Liver (tissue), 9 donors: ENCODE results near the gene EMC6. TPM values are rescaled to one million over a fixed set of nuclear protein-coding genes. Genes with fewer than 3 reads are reported as not detected.

Source experiments
- DNase-seq: peaks from one replicate; pipeline ENCODE4 v3.0.0-alpha.2; 2017; ENCODE audit warnings: low spot score
- H3K27ac ChIP-seq, 2 donors: one replicate each; pipeline ENCODE4 v1.7.0; 2013; ENCODE audit warnings: inconsistent platforms in 2 of 2, low read length in 2 of 2, control low read depth in 1 of 2, low read depth in 1 of 2, mild to moderate bottlenecking in 1 of 2
- H3K27me3 ChIP-seq, 4 donors: one replicate each; pipeline versions ENCODE4 v1.6.1 to v1.7.0; 2013; ENCODE audit warnings: low read length in 3 of 4, inconsistent platforms in 1 of 4, mild to moderate bottlenecking in 1 of 4, moderate library complexity in 1 of 4; ENCODE audit not compliant: control insufficient read depth in 4 of 4, insufficient read depth in 4 of 4
- H3K36me3 ChIP-seq, 4 donors: one replicate each; pipeline versions ENCODE4 v1.6.1 to v1.7.0; 2013; ENCODE audit warnings: low read length in 3 of 4, mild to moderate bottlenecking in 3 of 4, low read depth in 1 of 4, moderate library complexity in 1 of 4; ENCODE audit not compliant: control insufficient read depth in 4 of 4, insufficient read depth in 3 of 4
- H3K4me1 ChIP-seq, 4 donors: one replicate each; pipeline versions ENCODE4 v1.6.1 to v1.7.0; 2013; ENCODE audit warnings: low read length in 3 of 4, mild to moderate bottlenecking in 3 of 4, moderate library complexity in 1 of 4; ENCODE audit not compliant: control insufficient read depth in 4 of 4, insufficient read depth in 4 of 4
- H3K4me3 ChIP-seq, 3 donors: one replicate each; pipeline versions ENCODE4 v1.6.1 to v1.7.0; 2013; ENCODE audit warnings: low read length in 3 of 3, control low read depth in 1 of 3, low read depth in 1 of 3, mild to moderate bottlenecking in 1 of 3
- H3K9ac ChIP-seq, 2 donors: one replicate each; pipeline ENCODE4 v1.7.0; 2013; ENCODE audit warnings: low read length in 2 of 2, mild to moderate bottlenecking in 2 of 2, moderate library complexity in 2 of 2, control low read depth in 1 of 2, low read depth in 1 of 2
- H3K9me3 ChIP-seq, 4 donors: one replicate each; pipeline versions ENCODE4 v1.6.1 to v1.7.0; 2013; ENCODE audit warnings: low read length in 3 of 4; ENCODE audit not compliant: control insufficient read depth in 4 of 4
- EGR1 ChIP-seq, 2 donors: IDR thresholded peaks; 2 replicates each; pipeline ENCODE4 v1.6.1; 2016 to 2018; ENCODE audit warnings: antibody characterized with exemption in 2 of 2, low read depth in 2 of 2
- FOXA1 ChIP-seq: IDR thresholded peaks from 2 replicates; pipeline ENCODE4 v1.6.1; 2016; ENCODE audit warnings: antibody characterized with exemption
- GABPA ChIP-seq, 2 donors: IDR thresholded peaks in 1 of 2; conservative IDR thresholded peaks in 1 of 2; 2 replicates each; pipeline ENCODE4 v1.6.1; 2016; ENCODE audit warnings: antibody characterized with exemption in 2 of 2, mild to moderate bottlenecking in 1 of 2, moderate library complexity in 1 of 2
- HNF4A ChIP-seq, 2 donors: conservative IDR thresholded peaks; 2 replicates each; pipeline ENCODE4 v1.6.1; 2016; ENCODE audit warnings: antibody characterized with exemption in 2 of 2, mild to moderate bottlenecking in 2 of 2
- HNF4G ChIP-seq: IDR thresholded peaks from 2 replicates; pipeline ENCODE4 v1.6.1; 2016; ENCODE audit warnings: antibody characterized with exemption
- JUND ChIP-seq, 2 donors: IDR thresholded peaks; 2 replicates each; pipeline ENCODE4 v1.6.1; 2016; ENCODE audit warnings: antibody characterized with exemption in 2 of 2
- NR2F2 ChIP-seq: IDR thresholded peaks from 2 replicates; pipeline ENCODE4 v1.6.1; 2016; ENCODE audit warnings: antibody characterized with exemption
- RAD21 ChIP-seq, 2 donors: IDR thresholded peaks; 2 replicates each; pipeline ENCODE4 v1.6.1; 2016; ENCODE audit warnings: antibody characterized with exemption in 2 of 2, mild to moderate bottlenecking in 2 of 2
- RXRA ChIP-seq, 2 donors: IDR thresholded peaks; 2 replicates each; pipeline ENCODE4 v1.6.1; 2017 to 2018; ENCODE audit warnings: antibody characterized with exemption in 2 of 2, mild to moderate bottlenecking in 1 of 2
- SP1 ChIP-seq: IDR thresholded peaks from 2 replicates; pipeline ENCODE4 v1.6.1; 2018; ENCODE audit warnings: antibody characterized with exemption, mild to moderate bottlenecking
- TAF1 ChIP-seq: conservative IDR thresholded peaks from 2 replicates; pipeline ENCODE4 v1.6.1; 2016; ENCODE audit warnings: antibody characterized with exemption, mild to moderate bottlenecking
- YY1 ChIP-seq: IDR thresholded peaks from 2 replicates; pipeline ENCODE4 v1.6.1; 2016; ENCODE audit warnings: antibody characterized with exemption, mild to moderate bottlenecking
- WGBS: extraction: QIAGEN DNeasy Blood & Tissue Kit; methylation state at CpG from one replicate; pipeline ENCODE4 v1.1.7; 2013; 5-methylcytosine and 5-hydroxymethylcytosine counted together
- polyA plus RNA-seq, 2 donors: library from polyadenylated mRNA; stranded (reverse) in 1 of 2; unstranded in 1 of 2; fragments of 200-250 nt in 1 of 2; fragments of >200 nt in 1 of 2; fragmentation: Nextera tagmentation in 1 of 2; extraction: Ambion mirVana in 1 of 2; gene quantifications; one replicate each; pipeline versions ENCODE4 v1.2.1 to v1.2.3, GENCODE V29; 2013 to 2015
- total RNA-seq, 2 donors: library from RNA; depleted of rRNA; stranded (reverse); fragments of >200 nt; gene quantifications; one replicate each; pipeline ENCODE4 v1.2.3, GENCODE V29; 2014
- TF ChIP-seq, protein P1 (sequence below): IDR thresholded peaks from 2 replicates; pipeline ENCODE4 v1.6.1; 2016; ENCODE audit warnings: antibody characterized with exemption
- TF ChIP-seq, protein P2 (sequence below): IDR thresholded peaks from 2 replicates; pipeline ENCODE4 v1.6.1; 2016; ENCODE audit warnings: antibody characterized with exemption, mild to moderate bottlenecking
- TF ChIP-seq, protein P3 (sequence below): IDR thresholded peaks from 2 replicates; pipeline ENCODE4 v1.6.1; 2016; ENCODE audit warnings: antibody characterized with exemption
- TF ChIP-seq, protein P4 (sequence below): IDR thresholded peaks from 2 replicates; pipeline ENCODE4 v1.6.1; 2016; ENCODE audit warnings: antibody characterized with exemption
- donor health status: healthy.
- donor health status: healthy.
- donor health status: healthy.
- donor health status: healthy.
- donor health status: healthy.

The EMC6 gene
- total and polyA plus RNA-seq, 4 donors, result 12.3 to 107 (median 47.6) TPM

DNA sequence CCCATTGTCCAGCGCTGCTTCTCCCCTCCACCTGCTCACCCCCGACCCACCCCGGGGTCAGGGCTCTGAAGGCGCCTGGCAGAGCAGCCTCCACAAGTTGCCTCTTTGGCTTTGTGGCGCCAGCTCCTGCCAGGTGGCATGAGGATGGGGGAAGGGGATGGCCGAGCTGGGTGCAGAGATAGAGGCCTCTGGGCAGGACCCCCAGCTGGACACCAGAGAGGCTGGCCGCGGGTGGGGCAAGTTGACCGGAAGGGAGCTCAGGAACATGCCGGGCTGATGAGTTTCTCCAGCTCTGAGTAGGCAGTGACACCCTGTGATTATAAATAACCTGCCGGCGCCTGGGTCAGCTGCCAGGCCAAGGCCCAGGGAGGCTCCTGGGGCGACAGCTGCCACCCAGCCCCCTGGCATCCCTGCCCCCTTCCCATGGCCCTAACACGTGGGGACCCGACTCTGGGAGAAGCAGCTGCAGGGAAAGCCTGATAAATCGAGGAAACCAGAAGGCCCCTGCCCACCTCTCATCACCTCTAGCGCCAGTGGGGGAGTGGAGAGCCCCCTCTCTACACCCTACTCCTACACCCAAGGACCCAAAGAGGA, 26.6 kb downstream of the EMC6 start (continued):
- TF ChIP-seq JUND (IDR thresholded peaks at IDR 0.05) (no peak), EGR1 (IDR thresholded peaks at IDR 0.05; ENCODE audit: low read depth in 2 of 2) (no peak), RXRA (IDR thresholded peaks at IDR 0.05) (no peak), HNF4G (no peak), FOXA1 (no peak), NR2F2 (no peak), HNF4A (conservative IDR thresholded peaks at IDR 0.05) (no peak), YY1 (no peak)
- TF ChIP-seq, protein P1, sequence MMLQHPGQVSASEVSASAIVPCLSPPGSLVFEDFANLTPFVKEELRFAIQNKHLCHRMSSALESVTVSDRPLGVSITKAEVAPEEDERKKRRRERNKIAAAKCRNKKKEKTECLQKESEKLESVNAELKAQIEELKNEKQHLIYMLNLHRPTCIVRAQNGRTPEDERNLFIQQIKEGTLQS, result no peak

DNA sequence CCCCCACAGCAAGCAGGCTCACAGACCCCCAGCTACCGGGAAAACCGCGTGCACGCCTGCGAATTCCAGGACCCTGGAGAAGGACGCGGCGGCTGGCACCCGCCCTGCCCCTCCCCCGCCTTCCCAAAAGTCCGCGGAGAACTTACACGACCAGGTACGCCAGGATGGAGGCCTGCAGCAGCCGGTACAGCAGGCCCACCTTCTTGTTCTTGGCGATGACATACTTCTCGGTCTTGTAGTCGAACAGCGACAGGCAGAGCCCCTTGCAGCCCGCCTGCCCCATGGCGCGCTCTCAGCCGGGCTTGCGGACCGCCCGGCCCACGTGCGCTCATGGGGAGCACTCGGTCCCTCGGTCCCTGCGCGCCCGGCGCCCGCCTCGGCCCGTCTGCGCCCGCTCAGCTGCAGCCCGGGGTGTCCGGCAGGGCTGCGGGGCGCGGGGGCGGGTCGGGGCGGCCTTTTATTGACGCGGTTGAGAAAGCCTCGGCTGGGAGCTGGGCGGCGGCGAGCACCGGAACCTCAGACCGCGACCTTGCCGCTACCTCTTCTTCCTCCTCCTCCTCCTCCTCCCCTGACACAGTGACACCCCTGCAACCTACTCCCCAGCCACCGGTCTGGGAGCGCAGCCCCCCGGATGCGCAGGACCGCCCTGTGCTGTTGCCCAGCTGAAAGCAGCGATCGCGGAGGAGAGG, 27.3 kb downstream of the EMC6 start, which contains the start of gene P2RX5:
P2RX5 (minus strand) TSS at position 433 of the 689 bp plus-strand sequence; CDS start at position 283, 150 bp downstream.
- Histone ChIP-seq H3K9ac (no peak within 1 kb of the TSS), H3K27ac (no peak within 1 kb of the TSS), H3K36me3 (no peaks in the 10 kb centered on the region), H3K4me3 (peak within 1 kb of the TSS in 2 of 3 donors; percentile 54 to 63), H3K27me3 (no peaks in the 10 kb centered on the region), H3K9me3 (peaks cover 0 to 10% (median 5%) of the 10 kb centered on the region in 4 donors), H3K4me1 (peaks cover 4 to 10% (median 10%) of the 10 kb centered on the region in 4 donors)
- no peak for TF ChIP-seq SP1
- TF ChIP-seq JUND (IDR thresholded peaks at IDR 0.05), result no peak
- TF ChIP-seq, protein P2, sequence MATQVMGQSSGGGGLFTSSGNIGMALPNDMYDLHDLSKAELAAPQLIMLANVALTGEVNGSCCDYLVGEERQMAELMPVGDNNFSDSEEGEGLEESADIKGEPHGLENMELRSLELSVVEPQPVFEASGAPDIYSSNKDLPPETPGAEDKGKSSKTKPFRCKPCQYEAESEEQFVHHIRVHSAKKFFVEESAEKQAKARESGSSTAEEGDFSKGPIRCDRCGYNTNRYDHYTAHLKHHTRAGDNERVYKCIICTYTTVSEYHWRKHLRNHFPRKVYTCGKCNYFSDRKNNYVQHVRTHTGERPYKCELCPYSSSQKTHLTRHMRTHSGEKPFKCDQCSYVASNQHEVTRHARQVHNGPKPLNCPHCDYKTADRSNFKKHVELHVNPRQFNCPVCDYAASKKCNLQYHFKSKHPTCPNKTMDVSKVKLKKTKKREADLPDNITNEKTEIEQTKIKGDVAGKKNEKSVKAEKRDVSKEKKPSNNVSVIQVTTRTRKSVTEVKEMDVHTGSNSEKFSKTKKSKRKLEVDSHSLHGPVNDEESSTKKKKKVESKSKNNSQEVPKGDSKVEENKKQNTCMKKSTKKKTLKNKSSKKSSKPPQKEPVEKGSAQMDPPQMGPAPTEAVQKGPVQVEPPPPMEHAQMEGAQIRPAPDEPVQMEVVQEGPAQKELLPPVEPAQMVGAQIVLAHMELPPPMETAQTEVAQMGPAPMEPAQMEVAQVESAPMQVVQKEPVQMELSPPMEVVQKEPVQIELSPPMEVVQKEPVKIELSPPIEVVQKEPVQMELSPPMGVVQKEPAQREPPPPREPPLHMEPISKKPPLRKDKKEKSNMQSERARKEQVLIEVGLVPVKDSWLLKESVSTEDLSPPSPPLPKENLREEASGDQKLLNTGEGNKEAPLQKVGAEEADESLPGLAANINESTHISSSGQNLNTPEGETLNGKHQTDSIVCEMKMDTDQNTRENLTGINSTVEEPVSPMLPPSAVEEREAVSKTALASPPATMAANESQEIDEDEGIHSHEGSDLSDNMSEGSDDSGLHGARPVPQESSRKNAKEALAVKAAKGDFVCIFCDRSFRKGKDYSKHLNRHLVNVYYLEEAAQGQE, result peak; percentile 76
- TF ChIP-seq RAD21 (IDR thresholded peaks at IDR 0.05), result no peak
- TF ChIP-seq GABPA (IDR thresholded peaks at IDR 0.05 in 1 of 2, conservative IDR thresholded peaks at IDR 0.05 in 1 of 2), result no peak
- no peak for TF ChIP-seq YY1
- TF ChIP-seq, protein P3, sequence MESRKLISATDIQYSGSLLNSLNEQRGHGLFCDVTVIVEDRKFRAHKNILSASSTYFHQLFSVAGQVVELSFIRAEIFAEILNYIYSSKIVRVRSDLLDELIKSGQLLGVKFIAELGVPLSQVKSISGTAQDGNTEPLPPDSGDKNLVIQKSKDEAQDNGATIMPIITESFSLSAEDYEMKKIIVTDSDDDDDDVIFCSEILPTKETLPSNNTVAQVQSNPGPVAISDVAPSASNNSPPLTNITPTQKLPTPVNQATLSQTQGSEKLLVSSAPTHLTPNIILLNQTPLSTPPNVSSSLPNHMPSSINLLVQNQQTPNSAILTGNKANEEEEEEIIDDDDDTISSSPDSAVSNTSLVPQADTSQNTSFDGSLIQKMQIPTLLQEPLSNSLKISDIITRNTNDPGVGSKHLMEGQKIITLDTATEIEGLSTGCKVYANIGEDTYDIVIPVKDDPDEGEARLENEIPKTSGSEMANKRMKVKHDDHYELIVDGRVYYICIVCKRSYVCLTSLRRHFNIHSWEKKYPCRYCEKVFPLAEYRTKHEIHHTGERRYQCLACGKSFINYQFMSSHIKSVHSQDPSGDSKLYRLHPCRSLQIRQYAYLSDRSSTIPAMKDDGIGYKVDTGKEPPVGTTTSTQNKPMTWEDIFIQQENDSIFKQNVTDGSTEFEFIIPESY, result no peak
- WGBS, result 2% methylated on average over 65 of the region's 65 CpGs
- no peak for DNase-seq

DNA sequence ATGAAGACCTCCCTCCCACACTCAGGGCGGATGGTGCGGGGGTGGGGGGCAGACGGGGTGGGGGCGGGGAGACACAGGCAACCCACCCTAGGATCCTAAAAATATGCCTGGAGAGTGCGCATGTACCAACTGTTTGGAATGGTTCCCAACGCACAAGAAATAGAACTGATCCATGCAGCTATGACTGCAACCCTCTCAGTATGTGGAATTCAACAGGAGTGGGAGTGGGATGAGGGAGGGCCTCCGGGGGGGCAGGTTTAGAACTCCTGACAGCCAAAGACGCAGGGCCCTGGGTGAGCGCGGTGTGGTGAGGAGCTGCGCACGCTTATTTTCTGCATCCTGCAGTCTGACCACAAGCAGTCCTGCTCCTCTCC, 28.5 kb downstream of the EMC6 start:
- DNase-seq, result no peak
- Histone ChIP-seq H3K4me3 (no peak overlapping the region), H3K9ac (no peak overlapping the region), H3K4me1 (peaks cover 4 to 10% (median 10%) of the 10 kb centered on the region in 4 donors), H3K36me3 (no peaks in the 10 kb centered on the region), H3K27me3 (no peaks in the 10 kb centered on the region), H3K9me3 (peaks cover 0 to 10% (median 5%) of the 10 kb centered on the region in 4 donors), H3K27ac (no peak overlapping the region)
- WGBS, result 57% methylated on average over 12 of the region's 12 CpGs
- TF ChIP-seq RXRA (IDR thresholded peaks at IDR 0.05) (no peak), TAF1 (no peak)
- TF ChIP-seq, protein P2, result no peak
- TF ChIP-seq, protein P4, sequence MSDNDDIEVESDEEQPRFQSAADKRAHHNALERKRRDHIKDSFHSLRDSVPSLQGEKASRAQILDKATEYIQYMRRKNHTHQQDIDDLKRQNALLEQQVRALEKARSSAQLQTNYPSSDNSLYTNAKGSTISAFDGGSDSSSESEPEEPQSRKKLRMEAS, result no peak
- TF ChIP-seq, protein P3, result no peak
